ENCODE results near the gene SMIM13. TPM values are rescaled to one million over a fixed set of nuclear protein-coding genes. Genes with fewer than 3 reads are reported as not detected.

Gene SMIM13
- total and polyA plus RNA-seq, 4 donors = 2.9 to 14.7 (median 5.7) TPM

DNA sequence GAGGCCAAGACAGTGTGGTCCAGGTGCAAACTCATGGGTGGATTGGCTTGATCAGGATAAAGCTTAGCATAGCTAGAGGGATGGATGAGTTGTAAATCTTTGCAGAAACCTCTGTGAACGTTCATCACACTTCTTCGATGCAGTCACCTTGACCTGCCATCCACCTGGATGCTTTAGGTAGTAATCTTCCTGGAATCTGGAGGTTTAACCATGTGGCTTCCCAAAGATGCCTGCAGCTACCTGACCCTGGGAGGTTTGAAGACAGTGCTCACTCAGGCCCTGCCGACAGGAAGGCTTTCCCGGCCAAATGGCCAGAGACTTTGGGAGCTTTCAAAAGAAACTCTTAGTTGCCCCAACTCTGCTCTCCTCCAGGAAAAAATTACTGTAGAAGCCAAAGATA lies 73.3 kb downstream of the SMIM13 start:
- Histone ChIP-seq H3K9ac (ENCODE audit: insufficient read depth in 1 of 2, low read length in 2 of 2) (no peak overlapping the region), H3K4me1 (ENCODE audit: control insufficient read depth in 5 of 5, insufficient read depth in 5 of 5, low read length in 5 of 5) (peaks cover 0 to 2% (median 0%) of the 10 kb centered on the region in 5 donors), H3K36me3 (ENCODE audit: control insufficient read depth in 4 of 4, insufficient read depth in 4 of 4, low read length in 4 of 4) (no peaks in the 10 kb centered on the region), H3K27me3 (ENCODE audit: control insufficient read depth in 3 of 3, insufficient read depth in 3 of 3, low read length in 2 of 3) (no peaks in the 10 kb centered on the region), H3K4me3 (no peak overlapping the region), H3K27ac (ENCODE audit: low read depth in 1 of 2, low read length in 1 of 2) (no peak overlapping the region), H3K9me3 (ENCODE audit: control insufficient read depth in 4 of 4, insufficient read depth in 3 of 4, low read length in 3 of 4) (no peaks in the 10 kb centered on the region)
- TF ChIP-seq CTCF (IDR thresholded peaks at IDR 0.05; ENCODE audit: control extremely low read depth, extremely low read depth) = no peak
- DNase-seq (no peak), ATAC-seq (ENCODE audit: insufficient read depth, low FRiP score) (no peak)
- WGBS, 2 donors = 45 to 48% methylated on average over 4 of the region's 4 CpGs

DNA sequence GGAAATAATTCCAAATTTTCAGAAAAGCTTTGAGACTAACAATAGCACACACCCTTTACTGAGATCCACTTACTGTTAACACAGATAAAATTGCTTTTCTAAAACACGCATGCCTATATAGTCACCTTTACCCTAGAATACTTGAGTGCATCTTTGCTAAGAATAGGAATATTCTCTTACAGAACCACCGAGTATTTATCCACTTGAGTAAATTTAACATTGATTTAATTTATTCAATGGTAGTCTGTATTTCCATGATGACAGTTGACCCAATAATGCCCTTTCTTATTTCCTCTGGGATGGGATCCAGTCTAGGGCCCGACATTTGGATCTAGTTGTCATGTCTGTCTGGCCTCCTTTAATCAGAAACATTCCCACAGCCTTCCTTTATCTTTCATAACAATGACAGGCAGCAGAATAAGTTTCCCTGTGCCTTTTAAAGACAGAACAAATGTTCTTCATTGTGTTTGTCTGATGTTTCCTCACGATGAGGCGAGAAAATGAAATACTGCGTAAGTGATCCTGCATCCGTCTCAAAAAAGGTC lies 74.5 kb downstream of the SMIM13 start:
- WGBS, 2 donors = 66 to 71% methylated on average over 7 of the region's 7 CpGs
- Histone ChIP-seq H3K27ac (ENCODE audit: low read depth in 1 of 2, low read length in 1 of 2) (no peak overlapping the region), H3K36me3 (ENCODE audit: control insufficient read depth in 4 of 4, insufficient read depth in 4 of 4, low read length in 4 of 4) (no peaks in the 10 kb centered on the region), H3K27me3 (ENCODE audit: control insufficient read depth in 3 of 3, insufficient read depth in 3 of 3, low read length in 2 of 3) (no peaks in the 10 kb centered on the region), H3K4me1 (ENCODE audit: control insufficient read depth in 5 of 5, insufficient read depth in 5 of 5, low read length in 5 of 5) (peaks cover 0 to 2% (median 0%) of the 10 kb centered on the region in 5 donors), H3K9ac (ENCODE audit: insufficient read depth in 1 of 2, low read length in 2 of 2) (no peak overlapping the region), H3K4me3 (no peak overlapping the region), H3K9me3 (ENCODE audit: control insufficient read depth in 4 of 4, insufficient read depth in 3 of 4, low read length in 3 of 4) (no peaks in the 10 kb centered on the region)
- DNase-seq = no peak
- no peak for TF ChIP-seq CTCF (IDR thresholded peaks at IDR 0.05; ENCODE audit: control extremely low read depth, extremely low read depth)
- ATAC-seq (ENCODE audit: insufficient read depth, low FRiP score) = no peak

GRCh38 chr6:11171952-11172351 lies 78.3 kb downstream of the SMIM13 start:
- Histone ChIP-seq H3K9me3 (ENCODE audit: control insufficient read depth in 4 of 4, insufficient read depth in 3 of 4, low read length in 3 of 4) (no peaks in the 10 kb centered on the region), H3K4me1 (ENCODE audit: control insufficient read depth in 5 of 5, insufficient read depth in 5 of 5, low read length in 5 of 5) (peaks cover 0 to 2% (median 0%) of the 10 kb centered on the region in 5 donors), H3K27me3 (ENCODE audit: control insufficient read depth in 3 of 3, insufficient read depth in 3 of 3, low read length in 2 of 3) (no peaks in the 10 kb centered on the region), H3K4me3 (no peak overlapping the region), H3K9ac (ENCODE audit: insufficient read depth in 1 of 2, low read length in 2 of 2) (no peak overlapping the region), H3K27ac (ENCODE audit: low read depth in 1 of 2, low read length in 1 of 2) (no peak overlapping the region), H3K36me3 (ENCODE audit: control insufficient read depth in 4 of 4, insufficient read depth in 4 of 4, low read length in 4 of 4) (no peaks in the 10 kb centered on the region)
- TF ChIP-seq CTCF (IDR thresholded peaks at IDR 0.05; ENCODE audit: control extremely low read depth, extremely low read depth) = no peak
- 92 to 93% methylated on average over 13 of the region's 13 CpGs for WGBS, 2 donors
- ATAC-seq (ENCODE audit: insufficient read depth, low FRiP score) (no peak), DNase-seq (no peak)

Data from lung (tissue), 12 donors.